GM21529 (cell line): ENCODE measurements around the gene KCNQ1.

ENCODE experiments used
- ATAC-seq: cut with Tn5 transposase; IDR thresholded peaks from one replicate; pipeline ENCODE4 v1.9.1; 2021; ENCODE audit not compliant: unreplicated experiment

The KCNQ1 gene

DNA sequence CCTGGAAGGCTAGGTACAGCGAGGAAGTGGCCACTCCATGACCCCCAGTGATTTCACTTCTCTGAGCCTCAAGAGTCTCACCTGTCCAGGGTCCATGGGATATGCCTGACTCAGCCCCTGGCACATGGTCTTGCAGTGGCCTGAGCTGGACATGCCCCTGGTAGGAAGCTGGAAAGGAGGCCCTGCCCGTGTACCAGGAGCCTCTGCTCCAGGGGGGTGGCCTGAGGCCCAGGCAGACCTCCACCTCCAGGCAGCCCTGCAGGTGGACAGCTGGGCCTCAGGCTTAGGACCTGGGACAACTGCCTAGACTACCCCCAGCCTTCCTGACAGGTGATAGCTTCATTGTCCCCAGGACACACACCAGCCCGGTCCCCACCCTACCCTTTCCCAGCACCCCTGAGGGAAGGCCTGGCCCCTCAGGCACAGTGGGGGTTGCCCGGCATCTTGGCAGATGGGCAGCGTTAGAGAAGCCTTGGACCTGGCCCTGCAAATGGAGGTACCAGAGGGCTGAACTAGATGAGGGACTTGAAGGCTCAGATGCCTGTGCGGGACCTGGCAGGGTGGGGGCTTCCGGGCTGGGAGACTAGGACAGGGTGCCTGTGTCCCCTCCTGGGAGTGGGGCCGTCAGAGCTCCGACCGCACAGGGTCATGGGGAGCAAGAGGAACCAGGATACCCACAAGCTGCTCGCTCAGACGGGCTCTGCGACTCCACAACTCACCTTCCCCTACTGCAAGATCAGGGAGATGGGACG is 387.1 kb downstream of the KCNQ1 start:
- no peak for ATAC-seq

DNA sequence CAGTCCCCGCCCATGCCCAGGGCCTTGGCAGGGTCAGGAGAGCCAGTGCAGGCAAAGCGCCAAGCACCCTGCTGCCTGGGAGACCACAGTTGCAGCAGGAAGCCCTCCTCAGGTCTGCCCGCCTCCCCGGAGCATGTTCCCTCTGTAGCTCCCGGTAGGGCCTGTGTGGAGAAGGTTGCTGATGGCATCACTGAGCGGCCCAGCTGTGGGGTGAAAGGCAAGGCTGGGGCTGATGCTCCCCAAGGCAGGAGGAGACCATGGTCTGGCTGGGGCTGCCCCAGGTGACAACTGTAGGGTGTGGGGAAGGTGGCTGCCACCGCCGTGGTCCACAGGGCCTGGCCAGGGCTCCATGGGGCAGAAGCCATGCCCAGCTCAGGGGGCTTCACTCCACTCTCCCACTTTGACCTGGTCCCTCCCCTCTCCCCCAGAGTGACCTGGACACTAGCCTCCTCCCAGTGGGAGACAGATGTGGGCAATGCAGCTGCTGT is 387.8 kb downstream of the KCNQ1 start:
- no peak for ATAC-seq

DNA sequence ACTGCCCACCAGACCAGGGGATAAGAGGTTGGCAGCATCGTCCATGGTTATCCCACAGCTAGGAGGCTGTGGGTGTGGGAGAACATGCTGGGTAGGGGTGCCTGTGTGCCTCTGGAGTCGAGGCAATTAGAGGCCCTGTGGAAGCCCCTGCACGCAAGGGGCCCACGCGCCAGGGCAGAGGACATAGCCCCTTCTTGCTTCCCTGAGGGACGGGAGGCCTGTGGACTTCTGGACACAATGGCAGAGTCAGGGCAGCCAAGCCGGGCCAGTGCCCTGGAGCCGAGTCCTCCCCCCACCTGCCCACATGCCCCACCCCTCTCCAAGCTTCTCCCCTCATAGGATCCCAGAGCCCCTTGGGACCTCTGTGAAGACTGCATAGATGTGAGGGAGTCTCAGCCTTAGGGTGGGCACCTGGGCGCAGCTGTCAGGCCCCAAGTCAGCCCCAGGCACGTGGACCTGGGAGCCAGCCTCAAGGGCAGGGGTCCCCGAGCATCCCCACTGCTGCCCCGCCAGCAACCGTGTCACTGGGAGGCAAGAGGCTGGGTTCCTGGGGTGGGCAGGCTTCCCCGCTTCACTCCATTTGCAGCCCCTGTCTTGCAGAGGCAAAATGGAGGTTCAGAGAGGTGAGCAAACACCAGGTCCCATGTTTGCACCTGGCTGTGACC is 388.4 kb downstream of the KCNQ1 start:
- no peak for ATAC-seq

DNA sequence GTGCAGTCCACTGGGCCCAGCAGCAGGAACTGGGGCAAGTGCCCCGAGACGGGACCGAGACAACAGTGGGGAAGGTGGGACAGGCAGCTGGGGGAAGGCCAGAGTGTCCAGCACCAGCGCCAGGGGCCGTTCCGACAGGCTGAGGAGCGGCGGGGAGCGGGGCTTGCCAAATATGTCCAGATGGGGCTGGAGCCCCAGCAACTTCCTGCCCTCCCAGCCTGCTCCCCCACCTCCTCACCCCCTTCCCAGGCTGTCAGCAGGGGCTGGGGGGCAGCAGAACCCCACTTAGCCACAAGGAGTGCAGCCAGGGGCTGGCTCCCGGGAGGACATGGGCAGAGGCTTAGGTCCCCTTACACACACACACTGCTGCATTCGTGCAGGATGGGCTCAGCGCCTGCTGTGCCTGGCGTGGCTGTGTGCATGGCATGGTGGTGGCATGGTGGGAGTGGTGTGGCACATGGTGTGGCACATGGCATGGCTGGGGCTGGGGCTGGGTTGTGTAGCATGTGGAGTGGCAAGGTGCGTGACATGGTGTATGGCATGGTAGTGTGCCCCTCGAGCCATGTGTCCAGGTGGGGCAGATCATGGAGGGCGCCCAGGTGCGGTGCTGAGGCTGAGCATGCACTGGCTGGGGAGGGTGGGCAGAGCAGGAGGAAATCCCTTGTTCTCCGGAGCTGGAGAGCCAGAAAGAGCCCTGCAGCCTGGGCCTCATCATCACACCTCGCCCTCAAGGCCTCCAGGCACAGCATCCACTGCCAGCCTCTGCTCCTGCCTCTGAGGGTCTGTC is 389.1 kb downstream of the KCNQ1 start:
- no peak for ATAC-seq

DNA sequence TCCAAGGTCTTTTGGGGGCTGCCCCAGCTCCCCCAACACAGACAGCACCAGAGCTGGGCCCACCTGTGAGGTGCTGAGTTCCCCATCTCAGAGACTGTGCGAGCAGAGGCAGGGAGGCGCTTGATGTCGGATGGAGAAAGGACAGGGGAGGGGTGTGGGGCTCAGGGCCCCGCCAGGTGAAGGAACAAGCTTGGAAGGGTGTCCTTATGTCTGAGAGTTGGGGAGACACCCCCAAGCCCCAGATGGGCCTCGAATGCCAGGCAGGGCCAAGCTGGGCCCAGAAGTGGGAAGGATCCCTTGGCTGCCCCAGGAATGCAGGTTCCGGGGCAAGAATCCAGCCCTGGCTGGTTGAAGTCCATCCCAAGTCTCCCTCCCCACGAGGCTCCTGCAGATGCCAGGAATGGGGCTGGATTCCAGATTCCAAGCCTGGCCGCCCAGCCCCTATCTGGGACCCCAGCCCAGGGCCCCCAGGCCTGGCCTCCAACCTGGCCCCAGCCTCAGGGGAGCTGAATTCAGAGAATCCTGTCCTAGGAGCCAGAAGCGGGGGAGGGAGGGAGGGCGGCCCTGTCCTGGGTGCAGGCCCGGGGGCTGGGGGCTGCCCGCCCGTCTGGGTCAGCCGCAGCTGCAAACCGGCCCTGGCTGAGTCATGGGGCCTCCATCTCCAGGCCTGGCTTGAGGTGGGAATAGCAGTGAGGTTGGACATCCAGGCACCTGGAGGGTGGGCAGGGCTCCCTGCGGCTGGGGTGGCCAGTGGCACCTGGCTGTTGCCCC is 389.9 kb downstream of the KCNQ1 start:
- ATAC-seq, result no peak

DNA sequence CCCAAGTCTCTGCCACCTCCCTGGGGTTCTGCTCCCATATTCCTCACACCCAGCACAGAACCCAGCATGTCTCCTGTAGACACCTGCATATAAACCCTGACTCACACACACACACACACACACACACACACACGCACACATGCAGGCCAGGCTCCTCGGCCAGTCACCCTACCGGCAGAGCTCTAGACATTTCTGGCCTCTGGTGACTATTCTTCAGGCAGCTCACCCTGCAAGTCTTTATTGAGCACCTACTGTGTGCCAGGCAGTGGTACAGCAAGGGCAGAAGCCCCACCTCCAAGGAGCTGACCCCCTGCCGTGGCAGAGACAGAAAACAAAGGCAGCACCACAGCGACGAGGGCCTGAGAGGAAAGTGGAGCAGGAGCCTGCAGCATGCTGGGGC is 390.5 kb downstream of the KCNQ1 start:
- no peak for ATAC-seq

DNA sequence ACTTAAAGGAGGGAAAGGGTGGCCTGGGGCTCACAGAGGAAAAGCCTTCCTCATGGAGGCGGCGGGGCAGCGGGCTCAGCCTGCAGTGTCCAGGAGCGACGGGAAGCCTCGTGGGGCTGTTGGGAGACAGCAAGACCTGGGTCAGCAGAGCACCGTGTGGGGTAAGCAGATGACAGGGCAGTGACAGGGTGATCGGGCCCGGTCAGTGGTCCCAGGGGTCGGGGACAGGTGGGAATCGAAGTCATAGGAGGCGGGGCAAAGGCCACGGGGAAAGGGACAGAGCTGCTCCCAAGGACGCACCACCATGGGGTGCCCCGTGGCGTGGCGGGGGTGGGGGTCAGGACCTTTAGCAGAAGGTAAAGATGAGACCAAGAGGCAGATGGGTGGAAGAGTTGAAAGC is 390.9 kb downstream of the KCNQ1 start:
- ATAC-seq, result no peak

DNA sequence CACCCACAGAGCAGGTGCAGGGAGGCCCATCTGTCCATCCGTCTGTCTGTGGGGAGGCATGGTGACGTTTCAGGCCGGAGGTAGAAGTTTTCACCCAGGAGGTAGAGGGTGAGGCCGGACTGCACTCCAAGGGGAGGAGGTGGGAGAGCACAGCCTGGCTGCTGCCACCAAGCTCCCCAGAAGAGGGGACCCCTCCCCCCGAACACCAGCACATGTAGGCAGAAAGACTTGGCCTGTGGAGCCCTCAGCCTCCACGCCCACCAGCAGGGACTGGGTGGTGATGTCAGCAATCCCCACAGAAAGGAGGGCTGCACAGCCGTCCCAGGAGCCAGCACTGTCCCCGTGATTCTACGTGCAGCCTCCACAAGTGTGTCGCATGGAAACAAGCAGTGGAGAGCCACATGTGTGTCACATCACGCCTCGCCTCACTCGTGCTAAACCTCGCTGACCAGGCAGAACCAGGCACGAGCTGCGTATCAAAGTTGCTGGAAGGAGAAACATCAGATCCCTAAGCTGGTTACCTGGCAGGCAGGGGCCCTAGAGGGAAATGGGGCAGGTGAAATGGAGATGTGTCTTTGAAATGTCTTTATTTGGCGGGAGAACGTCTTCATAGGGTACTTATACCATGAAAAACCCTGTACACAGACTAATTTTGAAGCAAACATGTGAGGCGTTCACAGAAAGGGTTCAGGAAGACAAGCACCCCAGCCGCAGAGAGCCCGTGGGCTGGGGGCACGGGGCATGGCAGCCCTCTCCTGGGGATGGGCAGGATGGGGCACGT is 391.7 kb downstream of the KCNQ1 start:
- ATAC-seq, result no peak

DNA sequence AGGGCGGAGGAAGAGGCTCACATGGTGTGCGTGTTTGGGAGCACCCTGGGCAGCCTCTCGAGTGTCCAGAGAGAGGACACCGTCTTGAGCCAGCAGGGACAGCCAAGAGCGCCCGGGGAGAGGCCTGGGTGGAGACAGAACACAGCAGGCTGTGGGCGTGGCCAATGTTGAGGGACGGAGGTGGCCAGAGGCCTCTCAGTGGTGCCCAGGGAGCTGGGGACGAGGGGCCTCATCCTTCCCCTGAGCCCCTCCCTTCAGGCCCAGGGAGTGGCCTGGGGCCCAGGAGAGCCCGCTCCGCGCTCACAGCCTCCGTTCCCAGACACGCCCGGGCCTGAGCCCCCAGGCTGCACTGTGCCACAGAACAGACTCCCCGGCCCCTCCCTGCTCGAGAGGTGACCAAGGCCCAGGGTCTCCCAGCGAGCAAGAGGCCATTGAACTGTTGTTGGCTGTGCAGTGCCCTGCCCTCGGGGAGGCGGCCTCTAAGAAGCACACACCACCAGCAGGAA is 392.3 kb downstream of the KCNQ1 start:
- ATAC-seq, result no peak

DNA sequence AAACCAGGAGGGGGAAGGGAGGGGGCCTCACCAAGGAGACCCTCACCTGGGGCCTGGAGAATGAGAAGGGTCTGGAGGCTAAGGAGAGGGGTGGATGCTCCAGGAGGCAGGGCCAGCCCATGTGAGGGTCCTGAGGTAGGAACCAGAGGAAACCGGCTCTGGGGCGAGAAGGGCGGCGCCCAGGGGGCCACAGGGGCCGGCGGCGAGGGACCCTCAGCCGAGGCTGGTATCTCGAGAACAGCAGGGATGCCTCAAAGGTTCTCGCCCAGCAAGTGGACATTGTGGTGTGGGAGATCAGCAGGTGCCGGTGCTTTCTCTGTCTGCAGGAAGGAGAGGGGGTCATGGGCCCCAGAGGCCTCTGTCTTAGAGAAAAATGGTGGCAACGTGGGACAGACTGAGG is 392.8 kb downstream of the KCNQ1 start:
- ATAC-seq, result no peak

DNA sequence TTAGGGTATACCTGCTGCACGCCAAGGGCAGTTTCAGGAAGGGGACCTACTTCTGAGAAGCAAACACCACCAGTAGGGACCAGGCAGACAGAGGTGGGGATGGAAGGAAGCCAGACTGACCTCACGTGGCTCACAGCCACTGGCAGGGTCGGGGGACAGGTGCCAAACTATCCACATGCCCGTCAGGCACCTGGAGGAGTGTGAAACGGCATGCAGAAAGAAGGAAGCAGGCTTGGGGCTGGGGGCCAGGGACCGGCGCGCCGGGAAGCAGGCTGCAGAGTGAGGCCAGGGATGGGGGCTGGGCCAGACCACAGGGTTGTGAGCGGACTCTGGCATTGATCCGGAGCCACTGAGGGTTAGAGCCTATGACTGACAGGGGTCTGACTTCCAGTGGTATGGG is 393.3 kb downstream of the KCNQ1 start:
- no peak for ATAC-seq

DNA sequence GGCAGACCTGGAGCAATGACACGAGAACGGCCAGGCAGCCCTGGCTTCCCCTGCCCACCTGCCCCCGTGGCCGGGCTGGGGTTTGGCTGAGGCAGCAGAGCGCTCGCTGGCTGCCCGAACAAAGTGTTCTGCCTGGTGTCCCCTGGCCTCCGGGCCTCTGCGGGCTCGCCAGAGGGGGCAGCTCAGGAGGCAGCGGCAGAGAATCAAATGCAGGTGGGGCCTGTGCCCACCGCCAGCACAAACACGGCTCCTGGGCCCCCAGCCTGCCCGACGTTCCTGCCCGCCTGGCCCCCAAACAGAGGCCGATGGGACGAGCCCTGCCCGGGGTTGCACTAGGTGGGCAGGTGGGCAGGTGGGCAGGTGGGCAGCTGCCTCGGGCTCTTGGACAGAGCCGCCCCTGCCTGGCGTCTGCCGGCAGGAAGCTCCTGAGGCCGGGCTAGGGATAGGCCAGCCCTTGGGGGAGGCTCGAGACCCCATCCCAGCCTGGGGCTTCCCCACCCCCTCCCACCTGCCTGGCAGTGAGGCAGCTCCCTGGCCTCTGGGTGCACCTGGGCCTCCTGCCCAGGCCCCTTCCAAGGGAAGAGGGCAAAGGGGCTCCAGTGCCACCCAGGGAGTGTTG is 394.0 kb downstream of the KCNQ1 start:
- ATAC-seq, result no peak

DNA sequence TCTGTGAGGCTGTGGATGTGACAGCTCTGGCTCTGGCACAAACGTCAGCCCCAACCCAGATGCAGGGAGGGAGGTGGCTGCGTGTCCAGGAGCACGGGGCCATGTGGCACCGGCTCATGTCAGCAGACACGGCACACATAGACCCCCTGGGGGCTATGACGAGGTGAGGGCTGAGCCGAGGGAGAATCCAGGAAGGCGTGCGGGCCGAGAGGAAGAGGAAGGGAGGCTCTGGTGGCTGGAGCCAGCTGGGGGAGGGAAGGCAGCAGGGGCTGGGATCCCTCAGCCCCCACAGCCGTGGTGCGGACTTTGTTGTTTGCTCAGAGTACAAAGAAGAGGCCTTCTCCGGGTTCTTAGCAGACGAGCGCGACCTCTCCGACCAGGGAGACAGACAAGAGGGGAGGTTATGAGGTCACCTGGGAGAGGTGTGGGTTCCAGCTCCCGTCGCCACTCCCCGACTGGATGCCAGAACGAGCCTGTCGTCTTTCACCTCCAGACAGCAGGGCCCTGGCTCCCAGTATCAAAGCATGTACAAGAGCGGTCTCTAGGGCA is 394.7 kb downstream of the KCNQ1 start:
- ATAC-seq, result no peak

DNA sequence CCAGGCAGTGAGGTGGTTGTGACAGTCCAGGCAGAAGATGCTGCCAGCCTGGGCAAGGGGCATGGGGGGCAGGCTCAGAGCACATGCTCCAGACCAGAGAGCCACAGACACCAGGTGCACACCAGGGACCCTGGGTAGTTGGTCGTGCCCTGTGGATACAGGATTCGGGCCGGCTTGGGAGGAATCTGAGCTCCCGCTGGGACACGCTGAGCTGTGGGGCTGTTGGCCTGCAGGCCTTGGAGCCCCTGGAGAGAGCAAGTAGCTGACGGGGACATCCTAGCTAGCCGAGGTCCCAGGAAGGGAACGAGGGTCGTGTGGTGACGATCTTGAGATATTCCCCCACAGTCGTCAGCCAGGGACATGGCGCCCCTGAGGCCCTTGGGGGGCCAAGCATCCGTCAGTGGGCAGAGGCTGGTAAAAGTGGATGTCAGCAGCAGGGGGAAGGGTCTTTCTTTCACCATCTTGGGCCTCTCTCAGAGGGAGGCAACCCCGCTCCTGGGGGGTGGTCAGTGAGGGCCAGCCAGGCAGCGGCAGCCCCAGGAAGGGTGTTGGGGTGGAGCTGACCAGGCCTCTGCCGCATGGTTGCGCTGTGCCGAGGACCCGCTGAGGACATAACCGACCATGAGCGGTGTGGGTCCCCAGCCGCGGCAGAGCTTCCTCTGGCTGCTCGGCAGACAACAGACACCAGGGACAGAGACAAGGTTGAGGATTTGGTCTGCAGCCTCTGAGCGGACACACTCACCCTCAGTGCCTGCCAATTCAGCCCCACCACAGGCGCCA is 396.8 kb downstream of the KCNQ1 start:
- no peak for ATAC-seq

DNA sequence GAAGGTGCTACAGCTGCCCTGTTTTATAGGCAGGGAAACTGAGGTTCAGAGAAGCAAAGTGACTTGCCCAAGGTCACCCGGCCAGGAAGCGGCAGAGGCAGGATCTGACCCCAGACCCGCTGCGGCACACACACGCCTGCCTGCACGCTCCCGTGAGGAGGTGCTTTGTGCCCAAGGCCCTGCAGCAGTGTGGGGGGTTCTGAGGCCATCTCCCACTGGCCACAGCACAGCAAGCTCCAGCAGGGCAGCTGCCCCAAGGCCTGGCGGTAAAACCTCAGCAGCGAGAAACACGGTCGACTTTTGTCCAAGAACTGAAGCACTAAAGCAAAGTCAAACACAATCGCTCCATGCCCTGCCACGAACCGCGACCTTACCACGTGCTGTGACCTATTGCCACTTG is 398.1 kb downstream of the KCNQ1 start:
- no peak for ATAC-seq

DNA sequence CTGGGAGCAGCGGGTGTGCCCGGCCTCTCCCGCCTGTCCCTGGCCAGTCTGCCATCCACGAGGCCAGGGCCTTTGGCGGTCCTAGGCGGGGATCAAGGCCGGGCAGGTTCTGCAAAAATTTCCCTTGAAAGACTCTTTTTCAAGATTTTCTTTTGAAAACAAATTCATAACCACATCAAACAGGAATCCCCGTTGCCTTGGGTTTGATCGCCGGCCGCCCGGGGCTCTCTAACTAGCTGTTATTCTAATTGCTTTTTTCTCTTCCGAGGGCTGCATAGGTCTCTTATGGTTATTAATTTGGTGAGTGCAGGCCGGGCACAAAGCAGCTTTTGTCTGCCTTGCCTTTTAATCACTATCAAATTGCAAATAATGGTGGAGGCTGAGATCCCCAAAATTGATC is 398.7 kb downstream of the KCNQ1 start:
- no peak for ATAC-seq

DNA sequence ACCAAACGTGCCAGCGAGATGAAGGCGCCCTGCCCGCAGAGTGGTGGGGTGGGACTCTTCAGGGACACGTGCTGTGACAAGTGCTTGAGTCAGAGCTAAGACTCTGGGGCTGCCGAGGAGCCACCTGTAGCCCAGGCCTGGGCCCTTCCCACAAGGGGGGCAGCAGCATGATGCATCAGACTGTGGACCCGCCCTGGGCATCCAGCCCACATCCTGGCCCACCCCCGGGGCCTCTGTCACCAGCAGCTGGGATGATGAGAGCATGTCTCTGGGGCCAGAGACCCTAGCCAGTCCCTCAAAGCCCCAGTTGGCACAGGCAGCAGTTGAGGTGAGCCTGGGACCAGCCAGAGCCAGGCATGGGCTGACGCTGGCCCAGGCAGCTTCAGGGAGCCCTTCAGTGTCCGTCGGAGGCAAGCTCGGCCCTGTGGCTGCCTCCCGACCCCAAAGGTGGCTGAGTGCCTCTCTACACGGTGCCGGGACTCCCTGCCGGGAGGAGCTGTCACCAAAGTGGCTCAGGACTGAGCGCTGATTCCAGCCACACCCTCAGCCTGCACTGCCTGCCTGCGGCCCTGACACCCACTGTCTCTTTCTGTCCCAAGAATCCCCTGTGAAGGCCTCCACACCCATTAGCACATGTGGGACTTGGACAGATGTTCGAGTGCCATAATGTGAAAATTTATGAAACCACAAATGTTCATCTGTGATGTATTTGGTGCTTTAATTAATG is 399.5 kb downstream of the KCNQ1 start:
- no peak for ATAC-seq

DNA sequence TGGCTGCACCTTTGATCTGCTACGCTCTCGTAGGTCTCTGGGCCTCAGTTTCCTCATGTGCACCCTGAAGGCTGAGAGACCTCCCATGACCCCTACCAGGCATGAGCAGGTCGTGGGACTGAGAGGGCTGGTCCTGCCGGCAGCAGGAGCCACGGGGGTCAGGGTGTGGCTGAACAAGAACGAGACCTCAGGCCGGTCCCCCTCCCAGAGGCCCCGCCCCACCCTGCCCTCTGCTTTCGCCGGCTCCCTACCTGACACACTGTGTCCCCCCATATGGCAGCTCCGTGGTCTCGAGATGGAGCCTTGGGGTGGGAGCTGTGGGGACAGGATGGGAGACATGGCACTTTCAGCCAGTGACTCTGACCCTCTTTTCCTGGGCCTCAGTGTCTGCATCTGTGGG is 400.2 kb downstream of the KCNQ1 start:
- ATAC-seq, result no peak
